Lower lobe of right lung (tissue), 2 donors: ENCODE measurements around the gene COLEC12. TPM values are rescaled to one million over a fixed set of nuclear protein-coding genes. Genes with fewer than 3 reads are reported as not detected.

Experiments used
- ATAC-seq, 2 donors: fragments of 200-7000 bp; cut with Tn5 transposase; one replicate each; pipeline ENCODE4 v1.9.1; 2020 to 2022; ENCODE audit warnings: mild to moderate bottlenecking in 2 of 2, moderate library complexity in 2 of 2
- DNase-seq: peaks from one replicate; pipeline ENCODE4 v3.0.0-alpha.2; 2020
- H3K27ac ChIP-seq: fragments of 200-600 bp; one replicate; pipeline ENCODE4 v1.8.0; 2022
- H3K27me3 ChIP-seq: fragments of 200-600 bp; one replicate; pipeline ENCODE4 v1.8.0; 2022; ENCODE audit warnings: low read depth
- H3K36me3 ChIP-seq: fragments of 200-600 bp; one replicate; pipeline ENCODE4 v1.8.0; 2022; ENCODE audit warnings: mild to moderate bottlenecking
- H3K4me1 ChIP-seq: fragments of 200-600 bp; one replicate; pipeline ENCODE4 v1.8.0; 2022
- H3K4me3 ChIP-seq: fragments of 200-600 bp; one replicate; pipeline ENCODE4 v1.8.0; 2022; ENCODE audit warnings: mild to moderate bottlenecking
- H3K9me3 ChIP-seq: fragments of 200-600 bp; one replicate; pipeline ENCODE4 v1.8.0; 2022
- intact Hi-C: fragments of 100-400 bp; cut with DNase I; formaldehyde crosslinking; loops from one replicate; pipeline ENCODE4 v1.11.0; 2022
- total RNA-seq: library from RNA; stranded (reverse); fragmentation: NEBNext Ultra II Directional; extraction: Animal tissue kit (Norgen Biotek cat#: 25700); gene quantifications from one replicate; pipeline ENCODE4 v1.2.1, GENCODE V29; 2021
- TF ChIP-seq, protein P1 (sequence below): fragments of 200-600 bp; IDR thresholded peaks from one replicate; pipeline ENCODE4 v1.8.0; 2022; ENCODE audit warnings: antibody characterized with exemption, mild to moderate bottlenecking
- donor health status: DM: no; HTN: yes; CAD: no; lungs with severe emphysema.

The COLEC12 gene
- total RNA-seq, 1 donor from 2014 or later, result 79.2 TPM

GRCh38 chr18:354471-354870, 146.0 kb downstream of the COLEC12 start:
- ATAC-seq (no peak), DNase-seq (no peak)
- TF ChIP-seq, protein P1, sequence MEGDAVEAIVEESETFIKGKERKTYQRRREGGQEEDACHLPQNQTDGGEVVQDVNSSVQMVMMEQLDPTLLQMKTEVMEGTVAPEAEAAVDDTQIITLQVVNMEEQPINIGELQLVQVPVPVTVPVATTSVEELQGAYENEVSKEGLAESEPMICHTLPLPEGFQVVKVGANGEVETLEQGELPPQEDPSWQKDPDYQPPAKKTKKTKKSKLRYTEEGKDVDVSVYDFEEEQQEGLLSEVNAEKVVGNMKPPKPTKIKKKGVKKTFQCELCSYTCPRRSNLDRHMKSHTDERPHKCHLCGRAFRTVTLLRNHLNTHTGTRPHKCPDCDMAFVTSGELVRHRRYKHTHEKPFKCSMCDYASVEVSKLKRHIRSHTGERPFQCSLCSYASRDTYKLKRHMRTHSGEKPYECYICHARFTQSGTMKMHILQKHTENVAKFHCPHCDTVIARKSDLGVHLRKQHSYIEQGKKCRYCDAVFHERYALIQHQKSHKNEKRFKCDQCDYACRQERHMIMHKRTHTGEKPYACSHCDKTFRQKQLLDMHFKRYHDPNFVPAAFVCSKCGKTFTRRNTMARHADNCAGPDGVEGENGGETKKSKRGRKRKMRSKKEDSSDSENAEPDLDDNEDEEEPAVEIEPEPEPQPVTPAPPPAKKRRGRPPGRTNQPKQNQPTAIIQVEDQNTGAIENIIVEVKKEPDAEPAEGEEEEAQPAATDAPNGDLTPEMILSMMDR, result no peak

GRCh38 chr18:354003-354402, 146.5 kb downstream of the COLEC12 start:
- H3K4me1 ChIP-seq, result no peaks in the 10 kb centered on the region
- H3K27me3 ChIP-seq, result no peaks in the 10 kb centered on the region
- TF ChIP-seq, protein P1, result no peak
- H3K4me3 ChIP-seq, result no peak overlapping the region
- H3K27ac ChIP-seq, result no peak overlapping the region
- DNase-seq, result no peak
- no peaks in the 10 kb centered on the region for H3K9me3 ChIP-seq
- intact Hi-C loops, result no loop called here
- no peaks in the 10 kb centered on the region for H3K36me3 ChIP-seq
- no peak for ATAC-seq

More at GRCh38 chr18:354471-354870, 146.0 kb downstream of the COLEC12 start:
- intact Hi-C loops, result no loop called here
- H3K4me1 ChIP-seq, result no peaks in the 10 kb centered on the region
- no peaks in the 10 kb centered on the region for H3K9me3 ChIP-seq
- H3K27ac ChIP-seq, result no peak overlapping the region
- no peak overlapping the region for H3K4me3 ChIP-seq
- H3K27me3 ChIP-seq, result no peaks in the 10 kb centered on the region
- no peaks in the 10 kb centered on the region for H3K36me3 ChIP-seq

- H3K9me3 ChIP-seq, result no peaks in the 10 kb centered on the region
- H3K4me1 ChIP-seq, result no peaks in the 10 kb centered on the region
- DNase-seq, result no peak
- no peak overlapping the region for H3K4me3 ChIP-seq
- no peaks in the 10 kb centered on the region for H3K27me3 ChIP-seq
- no peak for ATAC-seq
- intact Hi-C loops, result no loop called here
- TF ChIP-seq, protein P1, result no peak
- H3K27ac ChIP-seq, result no peak overlapping the region
- no peaks in the 10 kb centered on the region for H3K36me3 ChIP-seq
Measured at GRCh38 chr18:352438-352837, 148.1 kb downstream of the COLEC12 start.

- DNase-seq, result no peak
- TF ChIP-seq, protein P1, result no peak
- Histone ChIP-seq H3K27me3 (no peaks in the 10 kb centered on the region), H3K27ac (no peak overlapping the region), H3K4me1 (no peaks in the 10 kb centered on the region), H3K9me3 (no peaks in the 10 kb centered on the region), H3K36me3 (peaks cover 11% of the 10 kb centered on the region), H3K4me3 (no peak overlapping the region)
- ATAC-seq, result no peak
- intact Hi-C loops, result no loop called here
Measured at GRCh38 chr18:350953-351572, 149.4 kb downstream of the COLEC12 start.

DNA sequence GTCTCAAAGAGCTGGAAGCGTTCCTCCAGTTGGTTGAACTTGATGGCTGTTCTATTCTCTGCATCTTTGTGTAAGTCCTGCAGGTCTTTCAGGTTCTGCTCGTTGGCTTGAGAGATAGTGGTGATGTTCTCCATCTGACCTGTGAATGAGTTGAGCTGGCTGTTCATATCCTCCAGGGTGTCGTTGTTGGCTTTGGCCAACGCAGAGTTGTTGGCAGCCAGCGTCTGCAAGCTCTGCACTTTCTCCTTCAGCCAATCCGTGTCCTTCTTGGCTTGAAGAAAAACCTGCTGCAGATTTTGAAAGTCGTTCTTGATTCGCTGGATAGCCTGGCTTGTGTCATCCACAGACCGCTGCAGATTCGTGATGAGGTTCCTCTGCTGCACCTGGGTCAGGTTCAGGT, 153.9 kb downstream of the COLEC12 start:
- no peak overlapping the region for H3K27ac ChIP-seq
- H3K36me3 ChIP-seq, result peaks cover 11% of the 10 kb centered on the region
- DNase-seq (no peak), ATAC-seq (no peak)
- intact Hi-C loops, result no loop called here
- no peaks in the 10 kb centered on the region for H3K27me3 ChIP-seq
- H3K4me3 ChIP-seq, result no peak overlapping the region
- TF ChIP-seq, protein P1, result no peak
- H3K9me3 ChIP-seq, result no peaks in the 10 kb centered on the region
- no peaks in the 10 kb centered on the region for H3K4me1 ChIP-seq
